Hepatocyte (in vitro differentiated cells): ENCODE results near the gene SUMF2. TPM values are rescaled to one million over a fixed set of nuclear protein-coding genes. Genes with fewer than 3 reads are reported as not detected.

Source experiments
- DNase-seq: peaks from one replicate; pipeline ENCODE4 v3.0.0-alpha.2; 2016; ENCODE audit warnings: low spot score
- H2AFZ ChIP-seq: fragments of 200-600 bp; sonication (generic); 2 replicates; pipeline ENCODE4 v1.6.0; 2016; ENCODE audit warnings: antibody characterized with exemption, mild to moderate bottlenecking
- H3K27ac ChIP-seq: fragments of 200-600 bp; sonication (generic); 2 replicates; pipeline ENCODE4 v1.5.1; 2016; ENCODE audit warnings: mild to moderate bottlenecking
- H3K27me3 ChIP-seq: fragments of 200-600 bp; sonication (generic); 2 replicates; pipeline ENCODE4 v1.6.1; 2016
- H3K36me3 ChIP-seq: fragments of 200-600 bp; sonication (generic); replicated peaks from 2 replicates; pipeline ENCODE4 v1.5.1; 2016; ENCODE audit warnings: low read depth; ENCODE audit not compliant: insufficient read depth
- H3K4me1 ChIP-seq: fragments of 200-600 bp; sonication (generic); 2 replicates; pipeline ENCODE4 v1.5.1; 2016; ENCODE audit warnings: mild to moderate bottlenecking, moderate library complexity; ENCODE audit not compliant: insufficient read depth
- H3K4me2 ChIP-seq: fragments of 200-600 bp; sonication (generic); 2 replicates; pipeline ENCODE4 v1.6.0; 2016
- H3K4me3 ChIP-seq: fragments of 200-600 bp; sonication (generic); 2 replicates; pipeline ENCODE4 v1.5.1; 2016; ENCODE audit warnings: mild to moderate bottlenecking
- H3K79me2 ChIP-seq: fragments of 200-600 bp; sonication (generic); 2 replicates; pipeline ENCODE4 v1.6.0; 2017; ENCODE audit warnings: mild to moderate bottlenecking
- H3K9me2 ChIP-seq: fragments of 200-600 bp; sonication (generic); replicated peaks from 2 replicates; pipeline ENCODE4 v1.6.0; 2017; ENCODE audit warnings: mild to moderate bottlenecking; ENCODE audit not compliant: insufficient read depth
- H3K9me3 ChIP-seq: fragments of 200-600 bp; sonication (generic); 2 replicates; pipeline ENCODE4 v1.5.1; 2016; ENCODE audit warnings: low read depth, mild to moderate bottlenecking
- H4K20me1 ChIP-seq: fragments of 200-600 bp; sonication (generic); 2 replicates; pipeline ENCODE4 v1.6.0; 2016; ENCODE audit warnings: mild to moderate bottlenecking; ENCODE audit not compliant: insufficient read depth, poor library complexity, severe bottlenecking
- EZH2 ChIP-seq: fragments of 200-600 bp; sonication (generic); IDR thresholded peaks from 2 replicates; pipeline ENCODE4 v1.6.1; 2016; ENCODE audit warnings: antibody characterized with exemption, mild to moderate bottlenecking, borderline replicate concordance
- EZH2phosphoT487 ChIP-seq: fragments of 200-600 bp; sonication (generic); IDR thresholded peaks from one replicate; pipeline ENCODE4 v1.6.1; 2018; ENCODE audit warnings: antibody characterized with exemption, mild to moderate bottlenecking, low read depth, moderate library complexity; ENCODE audit not compliant: unreplicated experiment, severe bottlenecking
- WGBS: methylation state at CpG from one replicate; pipeline ENCODE4 v1.1.6; 2016; ENCODE audit warnings: low lambda C conversion rate; ENCODE audit errors: missing lambda C conversion rate; 5-methylcytosine and 5-hydroxymethylcytosine counted together
- polyA plus RNA-seq: library from polyadenylated mRNA; unstranded; fragments of >200 nt; fragmentation: Nextera tagmentation; extraction: Ambion mirVana; gene quantifications from 2 replicates; pipeline ENCODE4 v1.2.1, GENCODE V29; 2016
- total RNA-seq: library from RNA; depleted of rRNA; stranded (reverse); fragments of >200 nt; gene quantifications from 2 replicates; pipeline ENCODE4 v1.2.3, GENCODE V29; 2014
- TF ChIP-seq, protein P1 (sequence below): fragments of 200-600 bp; sonication (generic); IDR thresholded peaks from 2 replicates; pipeline ENCODE4 v1.5.1; 2016; ENCODE audit warnings: antibody characterized with exemption, mild to moderate bottlenecking; ENCODE audit not compliant: poor library complexity

The SUMF2 gene
- total and polyA plus RNA-seq, 2 experiments from 2014 or later, result 161 to 181 TPM

DNA sequence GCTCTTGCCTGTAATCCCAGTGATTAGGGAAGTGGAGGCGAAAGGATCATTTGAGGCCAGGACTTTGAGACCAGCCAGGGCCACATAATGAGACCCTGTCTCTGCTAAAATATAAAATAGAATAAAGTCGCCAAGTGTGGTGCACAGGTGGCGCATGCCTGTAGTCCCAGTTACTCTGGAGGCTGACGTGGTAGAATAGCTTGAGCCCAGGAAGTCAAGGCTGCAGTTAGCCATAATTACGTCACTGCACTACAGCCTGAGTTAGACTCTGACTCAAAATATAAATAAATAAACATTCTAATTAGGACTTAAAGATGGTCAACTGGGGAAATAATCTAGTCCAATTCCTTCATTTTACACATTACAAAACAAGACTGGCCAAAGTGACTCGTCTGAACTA, 41.4 kb downstream of the SUMF2 start:
- WGBS, result 63% methylated on average over 6 of the region's 6 CpGs

GRCh38 chr7:56106108-56107073, 42.3 kb downstream of the SUMF2 start, which contains the start of gene CHCHD2:
Gene CHCHD2, minus strand, starts transcription at chr7:56106476. Its CDS starts 63 bp downstream, at chr7:56106413.
- no peaks in the 10 kb centered on the region for H3K36me3 ChIP-seq
- peak within 1 kb of the TSS; percentile 64 for H3K4me3 ChIP-seq
- H3K27ac ChIP-seq, result peak within 1 kb of the TSS; percentile 83
- H4K20me1 ChIP-seq, result no peaks in the 10 kb centered on the region
- no peaks in the 10 kb centered on the region for H3K9me2 ChIP-seq
- peak within 1 kb of the TSS; percentile 64 for H3K4me2 ChIP-seq
- H3K27me3 ChIP-seq, result no peaks in the 10 kb centered on the region
- TF ChIP-seq, protein P1, sequence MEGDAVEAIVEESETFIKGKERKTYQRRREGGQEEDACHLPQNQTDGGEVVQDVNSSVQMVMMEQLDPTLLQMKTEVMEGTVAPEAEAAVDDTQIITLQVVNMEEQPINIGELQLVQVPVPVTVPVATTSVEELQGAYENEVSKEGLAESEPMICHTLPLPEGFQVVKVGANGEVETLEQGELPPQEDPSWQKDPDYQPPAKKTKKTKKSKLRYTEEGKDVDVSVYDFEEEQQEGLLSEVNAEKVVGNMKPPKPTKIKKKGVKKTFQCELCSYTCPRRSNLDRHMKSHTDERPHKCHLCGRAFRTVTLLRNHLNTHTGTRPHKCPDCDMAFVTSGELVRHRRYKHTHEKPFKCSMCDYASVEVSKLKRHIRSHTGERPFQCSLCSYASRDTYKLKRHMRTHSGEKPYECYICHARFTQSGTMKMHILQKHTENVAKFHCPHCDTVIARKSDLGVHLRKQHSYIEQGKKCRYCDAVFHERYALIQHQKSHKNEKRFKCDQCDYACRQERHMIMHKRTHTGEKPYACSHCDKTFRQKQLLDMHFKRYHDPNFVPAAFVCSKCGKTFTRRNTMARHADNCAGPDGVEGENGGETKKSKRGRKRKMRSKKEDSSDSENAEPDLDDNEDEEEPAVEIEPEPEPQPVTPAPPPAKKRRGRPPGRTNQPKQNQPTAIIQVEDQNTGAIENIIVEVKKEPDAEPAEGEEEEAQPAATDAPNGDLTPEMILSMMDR, result no peak
- no peak for TF ChIP-seq EZH2
- no peak for TF ChIP-seq EZH2phosphoT487
- peak within 1 kb of the TSS; percentile 81 for H2AFZ ChIP-seq
- H3K9me3 ChIP-seq, result no peaks in the 10 kb centered on the region
- H3K4me1 ChIP-seq, result no peaks in the 10 kb centered on the region
- peak; percentile 90 for DNase-seq
- 56% methylated on average over 57 of the region's 57 CpGs for WGBS
- H3K79me2 ChIP-seq, result peaks cover 10% of the 10 kb centered on the region

More for the DNA sequence above, 41.4 kb downstream of the SUMF2 start:
- Histone ChIP-seq H3K4me2 (peak overlapping the region; percentile 64), H3K79me2 (peaks cover 10% of the 10 kb centered on the region), H3K9me3 (no peaks in the 10 kb centered on the region), H4K20me1 (no peaks in the 10 kb centered on the region), H3K27me3 (no peaks in the 10 kb centered on the region), H2AFZ (no peak overlapping the region), H3K9me2 (no peaks in the 10 kb centered on the region), H3K4me3 (peak overlapping the region; percentile 64), H3K36me3 (no peaks in the 10 kb centered on the region), H3K4me1 (no peaks in the 10 kb centered on the region), H3K27ac (peak overlapping the region; percentile 83)
- DNase-seq, result no peak
- TF ChIP-seq EZH2 (no peak), EZH2phosphoT487 (no peak)
- TF ChIP-seq, protein P1, result no peak

DNA sequence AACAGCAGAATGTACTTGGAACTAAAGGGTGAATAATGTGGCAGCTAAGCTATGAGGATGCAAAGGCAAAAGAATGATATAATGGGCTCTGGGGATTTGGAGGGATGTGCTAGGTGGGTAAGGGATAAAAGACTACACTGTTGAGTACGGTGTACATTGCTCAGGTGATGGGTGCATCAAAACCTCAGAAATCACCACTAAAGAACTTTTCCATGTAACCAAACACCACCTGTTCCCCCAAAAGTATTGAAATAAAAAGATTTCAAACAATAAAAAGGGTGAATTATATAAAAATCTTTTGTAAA, 43.8 kb downstream of the SUMF2 start:
- Histone ChIP-seq H2AFZ (no peak overlapping the region), H3K27me3 (no peaks in the 10 kb centered on the region), H4K20me1 (no peaks in the 10 kb centered on the region), H3K27ac (no peak overlapping the region), H3K9me2 (no peaks in the 10 kb centered on the region), H3K36me3 (no peaks in the 10 kb centered on the region), H3K4me1 (no peaks in the 10 kb centered on the region), H3K9me3 (no peaks in the 10 kb centered on the region), H3K79me2 (peaks cover 10% of the 10 kb centered on the region), H3K4me3 (no peak overlapping the region), H3K4me2 (no peak overlapping the region)
- TF ChIP-seq EZH2, result no peak
- TF ChIP-seq, protein P1, result no peak
- no peak for TF ChIP-seq EZH2phosphoT487
- 100% methylated on average over 1 of the region's 1 CpG for WGBS
- DNase-seq, result no peak
